ENCODE results near the gene ZNF774. TPM values are rescaled to one million over a fixed set of nuclear protein-coding genes. Genes with fewer than 3 reads are reported as not detected.

ZNF774 gene
- total RNA-seq, 2 donors from 2014 or later, result 7.5 to 10.5 TPM

GRCh38 chr15:90365414-90366055 lies 13.5 kb downstream of the ZNF774 start:
- TF ChIP-seq POLR2A (IDR thresholded peaks at IDR 0.05), result no peak
- Histone ChIP-seq H3K27me3 (replicated peaks; ENCODE audit: insufficient read depth) (no peaks in the 10 kb centered on the region), H3K9me3 (no peaks in the 10 kb centered on the region), H3K4me1 (replicated peaks) (no peaks in the 10 kb centered on the region), H3K4me3 (no peak overlapping the region), H3K36me3 (no peaks in the 10 kb centered on the region), H3K27ac (no peak overlapping the region)
- intact Hi-C loops (cut with DNase I), result no loop called here
- 94% methylated on average over 15 of the region's 15 CpGs for WGBS
- no peak for DNase-seq (ENCODE audit: low spot score)

- no peaks in the 10 kb centered on the region for H3K9me3 ChIP-seq
- H3K27me3 ChIP-seq (replicated peaks; ENCODE audit: insufficient read depth), result no peaks in the 10 kb centered on the region
- intact Hi-C loops (cut with DNase I), result no loop called here
- DNase-seq (ENCODE audit: low spot score), result no peak
- TF ChIP-seq POLR2AphosphoS5 (IDR thresholded peaks at IDR 0.05) (no peak), POLR2A (IDR thresholded peaks at IDR 0.05) (no peak)
- TF ChIP-seq, protein P1, sequence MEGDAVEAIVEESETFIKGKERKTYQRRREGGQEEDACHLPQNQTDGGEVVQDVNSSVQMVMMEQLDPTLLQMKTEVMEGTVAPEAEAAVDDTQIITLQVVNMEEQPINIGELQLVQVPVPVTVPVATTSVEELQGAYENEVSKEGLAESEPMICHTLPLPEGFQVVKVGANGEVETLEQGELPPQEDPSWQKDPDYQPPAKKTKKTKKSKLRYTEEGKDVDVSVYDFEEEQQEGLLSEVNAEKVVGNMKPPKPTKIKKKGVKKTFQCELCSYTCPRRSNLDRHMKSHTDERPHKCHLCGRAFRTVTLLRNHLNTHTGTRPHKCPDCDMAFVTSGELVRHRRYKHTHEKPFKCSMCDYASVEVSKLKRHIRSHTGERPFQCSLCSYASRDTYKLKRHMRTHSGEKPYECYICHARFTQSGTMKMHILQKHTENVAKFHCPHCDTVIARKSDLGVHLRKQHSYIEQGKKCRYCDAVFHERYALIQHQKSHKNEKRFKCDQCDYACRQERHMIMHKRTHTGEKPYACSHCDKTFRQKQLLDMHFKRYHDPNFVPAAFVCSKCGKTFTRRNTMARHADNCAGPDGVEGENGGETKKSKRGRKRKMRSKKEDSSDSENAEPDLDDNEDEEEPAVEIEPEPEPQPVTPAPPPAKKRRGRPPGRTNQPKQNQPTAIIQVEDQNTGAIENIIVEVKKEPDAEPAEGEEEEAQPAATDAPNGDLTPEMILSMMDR (IDR thresholded peaks at IDR 0.05), result no peak
- WGBS, result 28% methylated on average over 3 of the region's 3 CpGs
- H3K4me3 ChIP-seq, result no peak overlapping the region
- H3K36me3 ChIP-seq, result no peaks in the 10 kb centered on the region
- H3K27ac ChIP-seq, result no peak overlapping the region
- no peaks in the 10 kb centered on the region for H3K4me1 ChIP-seq (replicated peaks)
These were observed 15.5 kb downstream of the ZNF774 start for GRCh38 chr15:90367576-90367975.

- Histone ChIP-seq H3K4me3 (no peak overlapping the region), H3K36me3 (no peaks in the 10 kb centered on the region), H3K9me3 (no peaks in the 10 kb centered on the region), H3K27ac (no peak overlapping the region), H3K27me3 (replicated peaks; ENCODE audit: insufficient read depth) (no peaks in the 10 kb centered on the region), H3K4me1 (replicated peaks) (no peaks in the 10 kb centered on the region)
- intact Hi-C loops (cut with DNase I), result no loop called here
- WGBS, result 98% methylated on average over 7 of the region's 7 CpGs
- TF ChIP-seq POLR2AphosphoS5 (IDR thresholded peaks at IDR 0.05), result no peak
- TF ChIP-seq, protein P1 (IDR thresholded peaks at IDR 0.05), result no peak
- TF ChIP-seq POLR2A (IDR thresholded peaks at IDR 0.05), result no peak
- DNase-seq (ENCODE audit: low spot score), result no peak
These were observed 23.0 kb downstream of the ZNF774 start for GRCh38 chr15:90375071-90375470.

GRCh38 chr15:90376789-90377188 lies 24.7 kb downstream of the ZNF774 start:
- no peaks in the 10 kb centered on the region for H3K4me1 ChIP-seq (replicated peaks)
- TF ChIP-seq POLR2AphosphoS5 (IDR thresholded peaks at IDR 0.05) (no peak), POLR2A (IDR thresholded peaks at IDR 0.05) (no peak)
- TF ChIP-seq, protein P1 (IDR thresholded peaks at IDR 0.05), result no peak
- H3K36me3 ChIP-seq, result no peaks in the 10 kb centered on the region
- no peaks in the 10 kb centered on the region for H3K27me3 ChIP-seq (replicated peaks; ENCODE audit: insufficient read depth)
- WGBS, result 72% methylated on average over 6 of the region's 6 CpGs
- H3K4me3 ChIP-seq, result no peak overlapping the region
- no peaks in the 10 kb centered on the region for H3K9me3 ChIP-seq
- H3K27ac ChIP-seq, result no peak overlapping the region
- DNase-seq (ENCODE audit: low spot score), result no peak
- intact Hi-C loops (cut with DNase I), result no loop called here

- Histone ChIP-seq H3K27ac (no peak overlapping the region), H3K4me3 (no peak overlapping the region), H3K4me1 (replicated peaks) (no peaks in the 10 kb centered on the region), H3K27me3 (replicated peaks; ENCODE audit: insufficient read depth) (no peaks in the 10 kb centered on the region), H3K9me3 (no peaks in the 10 kb centered on the region), H3K36me3 (no peaks in the 10 kb centered on the region)
- intact Hi-C loops (cut with DNase I), result no loop called here
- TF ChIP-seq POLR2AphosphoS5 (IDR thresholded peaks at IDR 0.05) (no peak), POLR2A (IDR thresholded peaks at IDR 0.05) (no peak)
- TF ChIP-seq, protein P1 (IDR thresholded peaks at IDR 0.05), result no peak
- no peak for DNase-seq (ENCODE audit: low spot score)
- 91% methylated on average over 3 of the region's 3 CpGs for WGBS
These were observed 27.2 kb downstream of the ZNF774 start for GRCh38 chr15:90379263-90379662.
